ENCODE measurements around the gene USP28. TPM values are rescaled to one million over a fixed set of nuclear protein-coding genes. Genes with fewer than 3 reads are reported as not detected.
"Not testable (repeated sequence)": the region's sequence is repeated elsewhere in the genome, so short reads cannot be mapped to it uniquely, and the experiment has no call there.

Gene USP28
- total RNA-seq, 4 donors from 2014 or later = 13.4 to 19.6 (median 14.1) TPM

- 76% methylated on average over 7 of the region's 7 CpGs for WGBS
- Histone ChIP-seq H3K9me3 (no peaks in the 10 kb centered on the region), H3K4me3 (no peak overlapping the region), H3K4me1 (no peaks in the 10 kb centered on the region), H3K27me3 (no peaks in the 10 kb centered on the region), H3K27ac (no peak overlapping the region), H3K36me3 (no peaks in the 10 kb centered on the region)
- DNase-seq (ENCODE audit: low spot score in 2 of 2) = peak in 1 of 2 donors; percentile 41
- TF ChIP-seq POLR2AphosphoS5 (IDR thresholded peaks at IDR 0.05) (no peak), CTCF (IDR thresholded peaks at IDR 0.05) (no peak), POLR2A (IDR thresholded peaks at IDR 0.05) (no peak), EP300 (IDR thresholded peaks at IDR 0.05) (no peak)
Observed at GRCh38 chr11:113884361-113884836, 9.0 kb upstream of the USP28 start.

GRCh38 chr11:113881856-113882255 lies 6.5 kb upstream of the USP28 start:
- WGBS = 55% methylated on average over 1 of the region's 1 CpG
- no peaks in the 10 kb centered on the region for H3K4me1 ChIP-seq
- no peaks in the 10 kb centered on the region for H3K36me3 ChIP-seq
- H3K27ac ChIP-seq = no peak overlapping the region
- H3K9me3 ChIP-seq = no peaks in the 10 kb centered on the region
- H3K27me3 ChIP-seq = no peaks in the 10 kb centered on the region
- no peak for DNase-seq (ENCODE audit: low spot score in 2 of 2)
- no peak for TF ChIP-seq EP300 (IDR thresholded peaks at IDR 0.05)
- TF ChIP-seq POLR2A (IDR thresholded peaks at IDR 0.05) = no peak
- no peak for TF ChIP-seq POLR2AphosphoS5 (IDR thresholded peaks at IDR 0.05)
- TF ChIP-seq CTCF (IDR thresholded peaks at IDR 0.05) = no peak
- H3K4me3 ChIP-seq = no peak overlapping the region

GRCh38 chr11:113880971-113881370 lies 5.6 kb upstream of the USP28 start:
- 78% methylated on average over 4 of the region's 4 CpGs for WGBS
- TF ChIP-seq POLR2AphosphoS5 (IDR thresholded peaks at IDR 0.05) (no peak), CTCF (IDR thresholded peaks at IDR 0.05) (no peak), EP300 (IDR thresholded peaks at IDR 0.05) (no peak), POLR2A (IDR thresholded peaks at IDR 0.05) (no peak)
- no peaks in the 10 kb centered on the region for H3K9me3 ChIP-seq
- H3K27ac ChIP-seq = no peak overlapping the region
- peaks cover 6% of the 10 kb centered on the region for H3K4me1 ChIP-seq
- no peaks in the 10 kb centered on the region for H3K27me3 ChIP-seq
- no peak overlapping the region for H3K4me3 ChIP-seq
- no peak for DNase-seq (ENCODE audit: low spot score in 2 of 2)
- H3K36me3 ChIP-seq = no peaks in the 10 kb centered on the region

- H3K4me1 ChIP-seq = peaks cover 11% of the 10 kb centered on the region
- DNase-seq (ENCODE audit: low spot score in 2 of 2); H3K27me3 ChIP-seq; H3K4me3 ChIP-seq; H3K27ac ChIP-seq; H3K9me3 ChIP-seq; H3K36me3 ChIP-seq: not testable (repeated sequence)
- 93% methylated on average over 4 of the region's 4 CpGs for WGBS
Observed at GRCh38 chr11:113879446-113879845, 4.1 kb upstream of the USP28 start.

GRCh38 chr11:113877670-113878055 lies 2.3 kb upstream of the USP28 start:
- Histone ChIP-seq H3K9me3 (no peaks in the 10 kb centered on the region), H3K36me3 (no peaks in the 10 kb centered on the region), H3K4me1 (peaks cover 21% of the 10 kb centered on the region), H3K27ac (no peak overlapping the region), H3K27me3 (no peaks in the 10 kb centered on the region), H3K4me3 (no peak overlapping the region)
- TF ChIP-seq POLR2AphosphoS5 (IDR thresholded peaks at IDR 0.05) (no peak), CTCF (IDR thresholded peaks at IDR 0.05) (no peak), EP300 (IDR thresholded peaks at IDR 0.05) (no peak), POLR2A (IDR thresholded peaks at IDR 0.05) (no peak)
- 66% methylated on average over 5 of the region's 5 CpGs for WGBS
- DNase-seq (ENCODE audit: low spot score in 2 of 2) = no peak
